ENCODE results near the gene RAB5A.
"Not testable (repeated sequence)": the region's sequence is repeated elsewhere in the genome, so short reads cannot be mapped to it uniquely, and the experiment has no call there.

The RAB5A gene

GRCh38 chr3:19948226-19948591, 1.3 kb downstream of the RAB5A start:
- DNase-seq = no peak

DNA sequence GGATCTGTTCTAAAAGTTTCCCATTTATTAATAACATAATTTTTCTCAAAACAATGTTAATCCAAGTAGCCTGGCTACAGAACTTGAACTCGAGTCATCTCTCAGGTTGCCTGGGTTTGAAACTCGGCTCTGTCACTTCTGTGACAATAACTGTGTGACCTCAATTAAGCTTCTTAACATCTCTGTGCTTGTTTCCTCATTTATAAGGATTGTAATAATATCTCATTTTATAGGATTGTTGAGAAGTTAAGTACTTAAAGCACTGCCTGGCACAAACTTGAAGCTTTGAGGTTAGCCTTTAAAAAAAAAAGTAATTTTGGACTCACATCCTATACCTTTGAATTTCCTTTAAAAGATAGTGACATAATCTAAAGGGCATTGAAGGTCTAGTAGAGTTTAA, 3.4 kb downstream of the RAB5A start:
- DNase-seq = no peak

DNA sequence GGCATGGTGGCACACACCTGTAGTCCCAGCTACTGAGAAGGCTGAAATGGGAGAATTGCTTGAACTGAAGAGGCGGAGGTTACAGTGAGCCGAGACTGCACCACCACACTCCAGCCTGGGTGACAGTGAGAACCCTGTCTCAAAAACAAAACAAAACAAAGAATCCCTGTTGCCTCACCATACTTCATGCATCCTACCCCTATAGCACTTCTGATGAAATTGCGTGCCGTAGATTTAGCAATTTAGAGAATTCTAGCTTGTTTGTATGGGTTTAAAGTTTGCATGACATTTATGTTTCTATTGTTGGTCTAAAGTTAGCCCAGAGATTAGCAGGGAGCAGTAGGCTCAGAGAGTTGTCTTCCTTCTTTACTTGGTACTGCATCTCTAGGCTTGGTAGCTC, 7.8 kb downstream of the RAB5A start:
- DNase-seq = no peak

DNA sequence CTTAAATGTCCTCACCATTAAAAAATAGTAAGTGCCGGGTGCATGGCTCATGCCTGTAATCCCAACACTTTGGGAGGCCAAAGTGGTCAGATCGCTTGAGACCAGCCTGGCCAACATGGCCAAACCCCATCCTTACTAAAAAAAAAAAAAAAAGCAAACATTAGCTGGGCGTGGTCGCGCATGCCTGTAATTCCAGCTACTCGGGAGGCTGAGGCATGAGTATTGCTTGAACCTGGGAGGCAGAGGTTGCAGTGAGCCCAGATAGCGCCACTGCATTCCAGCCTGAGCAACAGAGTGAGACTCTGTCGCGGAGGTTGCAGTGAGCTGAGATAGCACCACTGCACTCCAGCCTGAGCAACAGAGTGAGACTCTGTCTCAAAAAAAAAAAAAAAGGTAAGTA, 10.5 kb downstream of the RAB5A start:
- DNase-seq = not testable (repeated sequence)

DNA sequence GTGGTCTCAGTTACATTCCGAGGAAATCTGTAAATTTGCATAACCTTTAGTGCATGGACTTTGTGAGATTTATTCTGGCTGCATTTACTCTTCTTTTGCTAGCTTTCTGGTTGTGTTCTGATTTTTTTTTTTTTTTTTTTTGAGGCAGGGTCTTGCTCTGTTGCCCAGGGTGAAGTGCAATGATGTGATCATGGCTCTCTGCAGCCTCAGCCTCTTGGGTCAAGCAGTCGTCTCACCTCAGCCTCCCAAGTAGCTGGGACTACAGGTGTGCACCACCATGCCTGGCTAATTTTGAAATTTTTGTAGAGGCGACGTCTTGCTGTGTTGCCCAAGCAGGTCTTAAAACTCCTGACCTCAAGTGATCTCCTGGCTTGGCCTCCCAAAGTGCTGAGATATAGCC, 12.6 kb downstream of the RAB5A start:
- no peak for DNase-seq

DNA sequence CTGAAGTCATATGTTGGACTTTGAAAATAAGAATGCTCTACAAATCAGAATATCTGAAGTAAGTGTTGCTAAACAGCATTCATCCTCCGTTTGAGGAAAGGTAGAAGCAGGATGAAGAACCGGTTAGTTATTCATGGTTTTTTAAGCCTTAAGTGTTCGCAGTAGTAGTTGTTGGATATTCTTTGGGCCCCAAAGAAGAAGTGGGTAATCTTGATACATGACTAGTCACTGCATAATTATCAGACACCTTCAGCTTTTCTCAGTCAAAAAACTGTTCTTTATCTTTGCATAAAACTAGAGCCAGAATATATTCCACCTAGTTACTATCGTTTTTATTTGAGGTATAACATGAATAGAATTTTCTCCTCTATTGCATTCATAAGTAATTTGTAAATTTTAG, 13.8 kb downstream of the RAB5A start:
- DNase-seq = no peak

DNA sequence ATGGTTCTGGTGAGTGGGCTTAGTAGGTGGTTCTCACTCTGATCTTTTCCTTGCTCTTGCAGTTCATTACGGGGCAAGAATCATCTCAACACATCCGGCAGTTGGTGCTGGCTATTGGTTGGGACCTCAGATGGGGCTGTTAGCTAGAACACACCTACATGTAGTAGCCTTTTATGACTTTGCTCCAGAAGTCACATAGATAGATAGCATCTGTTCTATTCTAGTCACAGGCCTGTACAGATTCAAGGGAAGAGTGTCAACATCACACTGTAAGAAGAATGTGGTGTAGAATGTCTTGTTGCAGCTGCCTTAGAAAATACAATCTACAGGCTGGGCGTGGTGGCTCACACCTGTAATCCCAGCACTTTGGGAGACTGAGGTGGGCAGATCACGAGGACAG, 15.1 kb downstream of the RAB5A start:
- DNase-seq = no peak

GRCh38 chr3:19967208-19967607, 20.3 kb downstream of the RAB5A start:
- DNase-seq = no peak

DNA sequence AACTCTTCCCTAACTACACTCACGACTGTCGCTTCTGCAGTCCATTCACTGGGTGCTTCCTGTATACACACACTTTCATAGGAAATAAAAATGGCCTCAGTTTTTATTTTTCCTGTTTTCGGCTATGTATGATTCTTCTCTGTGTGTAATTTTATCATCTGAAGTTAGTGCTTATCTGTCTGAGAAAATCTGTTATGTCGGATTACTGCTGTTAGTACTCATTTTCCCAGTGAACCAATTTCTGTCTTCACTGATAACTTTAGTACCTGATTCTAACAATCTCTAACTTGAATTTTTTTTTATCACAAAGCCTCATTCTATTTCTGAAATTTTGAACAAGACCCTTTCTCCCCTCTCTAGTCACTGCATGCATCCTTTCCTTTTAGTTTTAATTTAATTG, 20.9 kb downstream of the RAB5A start:
- no peak for DNase-seq

DNA sequence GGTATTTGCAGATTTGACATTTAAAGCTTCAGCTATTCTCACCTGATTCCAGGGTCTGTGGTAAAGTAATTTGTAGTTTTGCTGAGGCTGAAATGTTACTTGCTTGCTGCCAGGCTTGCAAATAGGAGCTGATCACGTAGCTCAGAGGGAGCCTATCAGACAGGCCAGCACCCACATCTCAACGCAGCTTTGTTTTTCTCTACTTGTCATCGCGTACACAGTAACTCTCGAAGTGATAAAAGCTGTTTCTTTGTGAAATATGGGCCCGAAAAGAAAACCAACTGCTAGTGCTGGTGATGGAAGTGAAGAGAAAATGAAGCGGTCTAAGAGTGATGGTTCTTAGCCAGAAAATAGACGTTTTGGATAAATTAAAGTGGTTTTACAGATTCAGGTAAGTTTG, 23.4 kb downstream of the RAB5A start:
- no peak for DNase-seq

DNA sequence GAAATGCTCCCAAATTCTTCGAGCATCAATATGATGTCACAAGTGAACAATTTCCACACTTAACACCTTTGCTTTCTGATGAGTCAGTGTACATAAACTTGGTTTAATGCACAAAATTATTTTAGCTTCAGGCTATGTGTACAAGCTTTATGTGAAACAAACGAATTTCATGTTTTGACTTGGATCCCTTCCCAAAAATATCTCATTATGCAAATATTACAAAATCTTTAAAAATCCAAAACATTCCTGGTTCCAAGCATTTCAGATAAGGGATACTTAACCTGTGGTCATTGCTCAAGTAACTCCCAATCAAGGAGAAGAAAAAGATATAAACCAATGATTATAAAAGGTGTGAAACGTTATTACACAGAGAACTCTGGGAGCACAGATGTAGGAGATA, 25.2 kb downstream of the RAB5A start:
- DNase-seq = no peak

DNA sequence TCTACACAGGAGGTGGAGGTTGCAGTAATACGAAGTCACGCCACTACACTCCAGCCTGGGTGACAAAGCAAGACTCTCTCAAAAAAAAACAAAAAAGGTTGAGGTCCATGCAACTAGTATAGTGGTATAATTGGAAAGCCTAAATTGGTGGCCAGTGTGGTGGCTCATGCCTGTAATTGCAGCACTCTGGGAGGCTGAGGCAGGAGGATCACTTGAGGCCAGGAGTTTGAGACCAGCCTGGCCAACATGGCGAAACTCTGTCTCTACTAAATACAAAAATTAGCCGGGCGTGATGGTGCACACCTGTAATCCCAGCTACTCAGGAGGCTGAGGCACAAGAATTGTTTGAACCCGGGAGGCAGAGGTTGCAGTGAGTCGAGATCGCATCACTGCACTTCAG, 42.0 kb downstream of the RAB5A start:
- not testable (repeated sequence) for DNase-seq

GRCh38 chr3:19994796-19995195, 47.9 kb downstream of the RAB5A start:
- DNase-seq = no peak

- DNase-seq = no peak
These were observed 50.6 kb downstream of the RAB5A start for GRCh38 chr3:19997502-19997901.

DNA sequence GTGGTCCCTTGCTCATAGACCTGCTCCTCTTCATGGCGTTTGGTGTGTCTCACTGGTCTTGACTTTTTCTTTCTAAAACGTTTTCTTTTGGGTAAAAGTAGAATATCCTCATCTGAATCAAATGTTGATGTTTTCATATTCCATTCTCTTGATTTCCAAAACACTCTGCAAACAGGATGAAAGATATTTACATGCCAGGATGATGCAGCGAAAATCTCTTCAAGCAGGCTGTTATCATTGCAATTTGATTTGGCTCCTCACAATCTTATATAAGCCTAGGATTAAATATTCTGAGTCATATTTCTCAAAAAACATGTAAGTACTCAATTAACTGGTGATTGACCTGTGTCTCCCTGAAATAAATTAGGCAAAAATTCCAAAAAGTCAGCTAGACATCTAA, 55.0 kb downstream of the RAB5A start:
- no peak for DNase-seq

- no peak for DNase-seq
These were observed 61.1 kb downstream of the RAB5A start for GRCh38 chr3:20007960-20008359.

GRCh38 chr3:20008646-20009045, 61.7 kb downstream of the RAB5A start:
- DNase-seq = no peak

- no peak for DNase-seq
These were observed 65.3 kb downstream of the RAB5A start, which contains the start of gene PP2D1 for GRCh38 chr3:20012164-20012563. PP2D1 (minus strand) TSS chr3:20012264; CDS start chr3:20012072, 192 bp downstream.

DNA sequence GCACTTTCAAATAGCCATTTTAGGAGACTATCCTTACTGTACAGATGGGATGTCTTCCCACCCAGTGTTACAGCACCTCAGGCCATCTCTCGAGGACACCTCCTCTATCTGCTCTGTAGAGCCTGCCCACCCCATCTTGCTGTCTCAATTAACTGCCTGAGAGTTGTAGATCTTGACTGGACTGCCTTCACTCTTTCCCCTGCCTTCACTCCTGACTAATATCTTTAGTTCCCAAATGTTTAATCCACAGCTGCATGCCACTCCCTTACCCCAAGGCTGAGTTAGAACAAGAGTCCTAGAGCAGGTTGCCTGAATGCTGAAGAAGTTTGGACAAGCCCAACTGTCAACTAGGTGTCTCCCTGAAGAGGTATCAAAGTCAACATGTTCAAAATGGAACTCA, 66.5 kb downstream of the RAB5A start:
- no peak for DNase-seq

- no peak for DNase-seq
These were observed 68.6 kb downstream of the RAB5A start for GRCh38 chr3:20015525-20015924.

GRCh38 chr3:20016076-20016475, 69.2 kb downstream of the RAB5A start:
- DNase-seq = not testable (repeated sequence)

DNA sequence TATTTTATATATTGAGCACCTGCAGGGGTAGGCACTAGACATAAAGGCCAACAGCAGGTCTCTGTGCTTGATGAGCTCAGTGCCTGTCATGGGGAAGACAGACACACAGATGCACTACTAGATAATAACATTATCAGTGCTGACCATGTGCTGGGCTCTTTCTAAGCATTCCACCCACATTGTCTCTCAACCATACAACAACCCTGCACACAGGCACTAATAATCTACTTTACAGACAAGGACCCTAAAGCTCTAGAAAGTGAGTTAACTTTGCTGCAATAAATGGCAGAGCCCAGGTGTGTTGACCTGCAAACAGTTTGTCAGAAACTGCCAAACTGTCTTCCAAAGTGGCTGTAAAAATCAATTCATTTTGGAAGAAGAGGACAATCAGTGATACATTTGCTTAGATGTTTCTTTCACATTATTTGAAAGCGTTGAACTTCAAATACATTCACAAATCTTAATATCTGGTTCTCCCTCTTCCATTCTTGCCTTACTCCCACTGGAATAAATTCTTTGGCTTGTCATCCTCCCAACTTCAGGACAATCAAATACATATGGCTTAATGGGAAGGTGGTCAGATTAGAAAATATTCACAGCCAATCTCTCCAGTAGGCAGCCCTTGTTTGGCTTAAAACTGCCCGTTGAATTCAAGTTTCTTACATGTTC, 76.2 kb downstream of the RAB5A start:
- DNase-seq = no peak

- DNase-seq = no peak
These were observed 76.9 kb downstream of the RAB5A start for GRCh38 chr3:20023623-20024405.

DNA sequence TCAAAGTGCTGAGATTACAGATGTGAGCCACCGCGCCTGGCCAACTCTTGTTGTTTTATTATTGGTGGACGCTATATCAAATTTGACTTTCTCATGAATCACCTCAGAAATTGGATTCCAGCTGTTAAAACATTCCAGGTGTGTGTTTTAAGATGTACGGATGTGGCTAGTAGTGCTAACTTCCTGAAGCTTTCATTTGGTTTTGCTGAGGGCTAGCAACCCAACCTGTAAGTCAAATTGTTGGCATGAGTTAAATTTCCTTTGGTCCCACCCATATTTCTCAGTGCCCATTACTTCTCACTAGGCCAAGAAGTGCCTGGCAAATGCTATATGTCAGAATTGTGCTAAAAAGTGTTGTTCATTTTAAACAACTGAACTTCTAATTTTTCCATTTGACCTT, 80.2 kb downstream of the RAB5A start:
- no peak for DNase-seq

DNA sequence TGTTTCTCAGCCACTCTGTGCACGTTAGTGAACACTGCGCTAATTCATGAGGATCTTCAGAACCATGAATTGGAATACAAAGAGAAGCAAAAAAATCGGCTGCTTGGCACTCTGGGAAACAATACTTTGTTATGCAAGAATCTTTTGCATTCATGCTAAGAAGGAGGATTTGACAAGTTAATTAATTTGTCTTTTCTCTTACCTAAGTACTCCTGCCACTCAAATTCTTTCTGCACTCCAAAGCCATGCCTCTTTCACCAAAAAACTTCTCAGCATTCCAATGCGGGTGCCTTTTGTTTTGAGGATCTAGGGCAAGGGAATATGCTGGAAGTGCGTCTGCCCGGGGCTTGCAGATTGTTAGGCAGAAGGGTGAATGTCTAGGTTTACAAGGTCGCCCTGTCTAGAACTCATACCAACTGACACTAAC, 82.0 kb downstream of the RAB5A start:
- DNase-seq = no peak

All from NCI-H2029 treated with DMSO at 0.1 percent for 48 hours (cell line).